H1 (cell line): ENCODE results near the gene SRSF8. TPM values are rescaled to one million over a fixed set of nuclear protein-coding genes. Genes with fewer than 3 reads are reported as not detected.

Source experiments
- CTCF ChIA-PET: fragments of 300-600 bp; sonication (Branson Sonifier 250); formaldehyde crosslinking; loops from one replicate; lab custom pipeline; 2021; ENCODE audit not compliant: partially characterized antibody; lab: Charles Lee
- POLR2A ChIA-PET: fragments of 300-600 bp; sonication (Branson Sonifier 250); formaldehyde crosslinking; loops from one replicate; lab custom pipeline; 2021; ENCODE audit warnings: inconsistent platforms; ENCODE audit not compliant: partially characterized antibody; lab: Charles Lee
- DNase-seq, 2 experiments: peaks; one replicate each; pipeline versions ENCODE4 v3.0.0 to v3.0.0-alpha.2; 2010 to 2022; ENCODE audit warnings: low spot score in 2 of 2, low read depth in 1 of 2, mixed read lengths in 1 of 2
- FAIRE-seq: peaks from 2 replicates; lab custom pipeline; 2011; peaks lifted over from hg19 to GRCh38; lab: Jason Lieb, UNC
- H2AFZ ChIP-seq: 2 replicates; pipeline ENCODE4 v1.8.1; 2012; ENCODE audit warnings: low read length, inconsistent platforms
- H2AK5ac ChIP-seq: 2 replicates; pipeline ENCODE4 v1.6.1; 2013; ENCODE audit warnings: low read depth, low read length
- H2BK120ac ChIP-seq: replicated peaks from 2 replicates; pipeline ENCODE3; 2013; ENCODE audit warnings: low read depth, low read length, inconsistent platforms
- H2BK12ac ChIP-seq: 2 replicates; pipeline ENCODE4 v1.6.1; 2013; ENCODE audit warnings: low read depth, low read length
- H2BK15ac ChIP-seq: 2 replicates; pipeline ENCODE4 v1.6.1; 2013; ENCODE audit warnings: low read length
- H2BK20ac ChIP-seq: 2 replicates; pipeline ENCODE4 v1.6.1; 2013; ENCODE audit warnings: low read length
- H2BK5ac ChIP-seq: 2 replicates; pipeline ENCODE4 v1.6.1; 2013; ENCODE audit warnings: low read depth, low read length
- H3K14ac ChIP-seq: 2 replicates; pipeline ENCODE4 v1.6.1; 2013; ENCODE audit warnings: inconsistent platforms; ENCODE audit not compliant: insufficient read length
- H3K18ac ChIP-seq: 2 replicates; pipeline ENCODE4 v1.6.1; 2013; ENCODE audit warnings: low read length; ENCODE audit errors: extremely low read depth
- H3K23ac ChIP-seq: 2 replicates; pipeline ENCODE4 v1.6.1; 2013; ENCODE audit warnings: inconsistent platforms; ENCODE audit not compliant: insufficient read length
- H3K23me2 ChIP-seq: 2 replicates; pipeline ENCODE4 v1.6.1; 2013; ENCODE audit warnings: low read depth, low read length
- H3K27ac ChIP-seq: 2 replicates; pipeline ENCODE4 v1.6.1; 2011; ENCODE audit warnings: low read depth, low read length, inconsistent platforms
- H3K27me3 ChIP-seq, 4 experiments: replicated peaks in 1 of 4; 1 replicate in 1 of 4; 2 replicates in 3 of 4; pipeline versions ENCODE4 v1.6.1 to v1.8.1; 2011 to 2013; ENCODE audit warnings: low read length in 3 of 4, mild to moderate bottlenecking in 3 of 4, inconsistent platforms in 2 of 4, mixed read lengths in 2 of 4, moderate library complexity in 1 of 4; ENCODE audit not compliant: control insufficient read depth in 3 of 4, insufficient read depth in 3 of 4; ENCODE audit errors: extremely low read depth in 1 of 4
- H3K36me3 ChIP-seq, 4 experiments: 2 replicates each; pipeline versions ENCODE4 v1.6.1 to v1.8.1; 2011 to 2013; ENCODE audit warnings: mild to moderate bottlenecking in 4 of 4, low read length in 3 of 4, moderate library complexity in 2 of 4, control low read depth in 1 of 4, inconsistent platforms in 1 of 4; ENCODE audit not compliant: insufficient read depth in 4 of 4, control insufficient read depth in 2 of 4
- H3K4ac ChIP-seq: replicated peaks from 2 replicates; pipeline ENCODE3; 2013; ENCODE audit warnings: low read length, low read depth, mixed read lengths, inconsistent platforms; ENCODE audit not compliant: insufficient read length
- H3K4me1 ChIP-seq, 4 experiments: replicated peaks in 1 of 4; 1 replicate in 1 of 4; 2 replicates in 3 of 4; pipeline versions ENCODE4 v1.6.1 to v1.8.1; 2011 to 2013; ENCODE audit warnings: low read length in 3 of 4, inconsistent platforms in 2 of 4, mixed read lengths in 1 of 4; ENCODE audit not compliant: insufficient read depth in 4 of 4, control insufficient read depth in 3 of 4
- H3K4me2 ChIP-seq, 2 experiments: 2 replicates each; pipeline versions ENCODE4 v1.6.1 to v1.8.1; 2011 to 2013; ENCODE audit warnings: low read depth in 2 of 2, low read length in 2 of 2, control low read depth in 1 of 2, inconsistent platforms in 1 of 2, mild to moderate bottlenecking in 1 of 2; ENCODE audit not compliant: insufficient read depth in 1 of 2
- H3K4me3 ChIP-seq, 4 experiments: fragments of 200-600, 300-600 bp in 1 of 4; sonication (generic), shearing (Covaris generic), sonication (Bioruptor Twin) in 1 of 4; 2 replicates each; pipeline versions ENCODE4 v1.5.1 to v1.8.1; 2011 to 2016; ENCODE audit warnings: low read length in 4 of 4, low read depth in 3 of 4, control low read depth in 2 of 4, inconsistent platforms in 2 of 4, mild to moderate bottlenecking in 2 of 4, mixed read lengths in 1 of 4, moderate library complexity in 1 of 4; ENCODE audit not compliant: insufficient read depth in 2 of 4; ENCODE audit errors: extremely low read depth in 1 of 4
- H3K56ac ChIP-seq: replicated peaks from 2 replicates; pipeline ENCODE3; 2013; ENCODE audit warnings: low read depth, mild to moderate bottlenecking, mixed read lengths, low read length, inconsistent platforms; ENCODE audit not compliant: insufficient read length
- H3K79me1 ChIP-seq: 2 replicates; pipeline ENCODE4 v1.6.1; 2013; ENCODE audit warnings: low read depth, low read length, control low read depth
- H3K79me2 ChIP-seq, 2 experiments: 2 replicates each; pipeline versions ENCODE4 v1.6.1 to v1.8.1; 2012 to 2013; ENCODE audit warnings: low read length in 2 of 2, mild to moderate bottlenecking in 2 of 2, inconsistent platforms in 1 of 2; ENCODE audit not compliant: insufficient read depth in 2 of 2, control insufficient read depth in 1 of 2
- H3K9ac ChIP-seq, 4 experiments: replicated peaks in 1 of 4; 1 replicate in 1 of 4; 2 replicates in 3 of 4; pipeline versions ENCODE4 v1.6.1 to v1.8.1; 2011 to 2013; ENCODE audit warnings: low read depth in 3 of 4, low read length in 3 of 4, control low read depth in 2 of 4, mild to moderate bottlenecking in 2 of 4, moderate library complexity in 2 of 4, inconsistent platforms in 1 of 4; ENCODE audit errors: extremely low read depth in 1 of 4
- H3K9me3 ChIP-seq, 2 experiments: 2 replicates each; pipeline versions ENCODE4 v1.6.1 to v1.8.1; 2012 to 2013; ENCODE audit warnings: mild to moderate bottlenecking in 2 of 2, moderate library complexity in 2 of 2, control low read depth in 1 of 2, inconsistent platforms in 1 of 2, low read depth in 1 of 2, low read length in 1 of 2, mixed read lengths in 1 of 2; ENCODE audit not compliant: insufficient read depth in 2 of 2
- H4K20me1 ChIP-seq, 2 experiments: replicated peaks in 1 of 2; 2 replicates each; pipeline versions ENCODE3 to v1.8.1; 2011 to 2013; ENCODE audit warnings: inconsistent platforms in 2 of 2, low read length in 2 of 2, mild to moderate bottlenecking in 1 of 2; ENCODE audit not compliant: insufficient read depth in 2 of 2, control insufficient read depth in 1 of 2
- H4K5ac ChIP-seq: 2 replicates; pipeline ENCODE4 v1.6.1; 2013; ENCODE audit warnings: low read length, low read depth, mixed read lengths, inconsistent platforms; ENCODE audit not compliant: insufficient read length
- H4K8ac ChIP-seq: 2 replicates; pipeline ENCODE4 v1.8.0; 2013; ENCODE audit warnings: mild to moderate bottlenecking, moderate library complexity, low read length, inconsistent platforms; ENCODE audit not compliant: insufficient read depth; ENCODE audit errors: extremely low read depth
- H4K91ac ChIP-seq: replicated peaks from 2 replicates; pipeline ENCODE3; 2013; ENCODE audit warnings: low read length, mixed read lengths, inconsistent platforms; ENCODE audit not compliant: insufficient read length
- TAF1 ChIP-seq: IDR thresholded peaks from 2 replicates; pipeline ENCODE4 v1.6.1; 2011; ENCODE audit warnings: mild to moderate bottlenecking, low read depth, low read length
- WGBS, 2 experiments: shearing (Covaris generic) in 1 of 2; methylation state at CpG; one replicate each; pipeline versions ENCODE4 v1.1.6 to v1.1.7; 2013 to 2015; ENCODE audit warnings: low lambda C conversion rate in 2 of 2, mixed read lengths in 2 of 2, inconsistent platforms in 1 of 2, low coverage in 1 of 2, missing lambda C conversion rate in 1 of 2; ENCODE audit not compliant: insufficient replicate concordance in 2 of 2, insufficient coverage in 1 of 2, insufficient read length in 1 of 2; ENCODE audit errors: extremely low coverage in 1 of 2, missing lambda C conversion rate in 1 of 2; 5-methylcytosine and 5-hydroxymethylcytosine counted together
- polyA plus RNA-seq, 7 experiments: library from polyadenylated mRNA; depleted of rRNA in 3 of 7; stranded (reverse) in 5 of 7; unstranded in 2 of 7; fragments of >200 nt in 5 of 7; fragments of 200-250 nt in 2 of 7; gene quantifications; 1 replicate in 5 of 7; 2 replicates in 1 of 7; 4 replicates in 1 of 7; pipeline versions ENCODE4 v1.2.1 to v1.2.3, GENCODE V29; 2011 to 2013; ENCODE audit warnings: missing spikeins in 2 of 7, mixed read lengths in 2 of 7
- total RNA-seq: library from RNA; stranded (reverse); fragmentation: NEBNext Ultra II Directional; extraction: Animal tissue kit (Norgen Biotek cat#: 25700); gene quantifications from 2 replicates; pipeline ENCODE4 v1.2.1, GENCODE V29; 2021

Gene SRSF8
- total and polyA plus RNA-seq, 2 of the 8 experiments (the other 6 are each of a cell fraction or from before 2014, with no cell fraction given): 13.2 to 18.5 TPM

DNA sequence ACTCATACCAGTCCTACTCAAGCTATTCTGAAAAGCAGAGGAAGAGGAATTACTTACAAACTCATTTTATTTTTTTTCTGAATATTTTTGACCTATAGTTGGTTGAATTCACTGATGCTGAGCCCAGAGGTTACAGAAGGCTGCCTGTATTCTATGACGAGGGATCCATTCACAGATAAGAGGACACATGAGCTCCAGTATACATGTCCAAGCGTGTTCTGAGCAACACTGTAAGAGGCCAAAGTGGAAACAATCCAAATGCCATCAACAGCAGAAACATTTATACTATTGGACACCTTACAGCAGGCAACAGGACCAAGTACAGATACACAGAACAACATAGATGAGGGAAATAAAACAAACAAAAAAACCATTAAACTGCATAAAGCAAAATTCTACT lies 31.4 kb upstream of the SRSF8 start:
- 98% methylated on average over 2 of the region's 2 CpGs; no CpG with 5 or more reads in 1 of the 2 experiments for WGBS, 2 experiments
- TF ChIP-seq TAF1: no peak

More for the DNA sequence above, 31.4 kb upstream of the SRSF8 start:
- H2AFZ ChIP-seq: no peak overlapping the region
- no peak overlapping the region for H3K4me3 ChIP-seq
- H3K23me2 ChIP-seq: no peaks in the 10 kb centered on the region
- H4K8ac ChIP-seq: no peak overlapping the region
- DNase-seq: no peak
- FAIRE-seq: no peak
- H4K91ac ChIP-seq: no peak overlapping the region
- no peak overlapping the region for H3K56ac ChIP-seq
- H3K79me2 ChIP-seq: no peaks in the 10 kb centered on the region
- ChIA-PET CTCF (no interaction called here), POLR2A (no interaction called here)
- no peak overlapping the region for H3K14ac ChIP-seq
- no peak overlapping the region for H3K9ac ChIP-seq
- no peak overlapping the region for H3K27ac ChIP-seq
- H2BK15ac ChIP-seq: no peak overlapping the region
- no peaks in the 10 kb centered on the region for H3K79me1 ChIP-seq
- H2BK20ac ChIP-seq: no peak overlapping the region
- no peak overlapping the region for H2BK12ac ChIP-seq
- H4K5ac ChIP-seq: no peak overlapping the region
- H3K36me3 ChIP-seq: no peaks in the 10 kb centered on the region
- no peak overlapping the region for H3K23ac ChIP-seq
- H3K27me3 ChIP-seq: no peaks in the 10 kb centered on the region
- no peak overlapping the region for H3K4me2 ChIP-seq
- H4K20me1 ChIP-seq: no peaks in the 10 kb centered on the region
- peaks cover 0 to 4% of the 10 kb centered on the region in 2 experiments; a peak in 2 of 4 replicates for H3K9me3 ChIP-seq
- H2BK5ac ChIP-seq: no peak overlapping the region
- H2BK120ac ChIP-seq: no peak overlapping the region
- no peaks in the 10 kb centered on the region for H3K4me1 ChIP-seq
- no peak overlapping the region for H2AK5ac ChIP-seq
- no peak overlapping the region for H3K4ac ChIP-seq
- no peak overlapping the region for H3K18ac ChIP-seq
